ENCODE data around the gene SLC24A5. TPM values are rescaled to one million over a fixed set of nuclear protein-coding genes. Genes with fewer than 3 reads are reported as not detected.

SLC24A5 gene
- not detected in 2 replicates for total RNA-seq (2014; rRNA removed; shearing (Covaris generic))

- DNase-seq (ENCODE audit: low read depth), result no peak
Observed at GRCh38 chr15:48120745-48121144, at the start of gene SLC24A5. TSS of gene SLC24A5 (plus strand) at chr15:48120990. CDS start at chr15:48121045, 55 bp downstream.

- DNase-seq (ENCODE audit: low read depth), result no peak
Observed at GRCh38 chr15:48072941-48073340, 47.8 kb upstream of the SLC24A5 start.

- no peak for DNase-seq (ENCODE audit: low read depth)
Observed at GRCh38 chr15:48073881-48074280, 46.9 kb upstream of the SLC24A5 start.

GRCh38 chr15:48076454-48076853 lies 44.3 kb upstream of the SLC24A5 start:
- DNase-seq (ENCODE audit: low read depth), result peak; percentile 25

- no peak for DNase-seq (ENCODE audit: low read depth)
Observed at GRCh38 chr15:48077616-48078184, 43.1 kb upstream of the SLC24A5 start.

GRCh38 chr15:48084759-48085590 lies 35.8 kb upstream of the SLC24A5 start:
- peak; percentile 34 for DNase-seq (ENCODE audit: low read depth)

- no peak for DNase-seq (ENCODE audit: low read depth)
Observed at GRCh38 chr15:48085591-48085930, 35.2 kb upstream of the SLC24A5 start.

GRCh38 chr15:48086133-48086532 lies 34.7 kb upstream of the SLC24A5 start:
- no peak for DNase-seq (ENCODE audit: low read depth)

GRCh38 chr15:48086576-48086975 lies 34.2 kb upstream of the SLC24A5 start:
- DNase-seq (ENCODE audit: low read depth), result peak; percentile 69

- no peak for DNase-seq (ENCODE audit: low read depth)
Observed at GRCh38 chr15:48087844-48088243, 32.9 kb upstream of the SLC24A5 start.

- DNase-seq (ENCODE audit: low read depth), result no peak
Observed at GRCh38 chr15:48089702-48090101, 31.1 kb upstream of the SLC24A5 start.

- peak; percentile 8 for DNase-seq (ENCODE audit: low read depth)
Observed at GRCh38 chr15:48090115-48090514, 30.7 kb upstream of the SLC24A5 start.

- no peak for DNase-seq (ENCODE audit: low read depth)
Observed at GRCh38 chr15:48090666-48091065, 30.1 kb upstream of the SLC24A5 start.

GRCh38 chr15:48091522-48091921 lies 29.3 kb upstream of the SLC24A5 start:
- DNase-seq (ENCODE audit: low read depth), result no peak

- DNase-seq (ENCODE audit: low read depth), result no peak
Observed at GRCh38 chr15:48096355-48096786, 24.4 kb upstream of the SLC24A5 start.

GRCh38 chr15:48096813-48097212 lies 24.0 kb upstream of the SLC24A5 start:
- peak; percentile 75 for DNase-seq (ENCODE audit: low read depth)

GRCh38 chr15:48097264-48097663 lies 23.5 kb upstream of the SLC24A5 start:
- DNase-seq (ENCODE audit: low read depth), result no peak

GRCh38 chr15:48101376-48101961 lies 19.3 kb upstream of the SLC24A5 start:
- DNase-seq (ENCODE audit: low read depth), result no peak

- DNase-seq (ENCODE audit: low read depth), result no peak
Observed at GRCh38 chr15:48102167-48102566, 18.6 kb upstream of the SLC24A5 start.

GRCh38 chr15:48103647-48104046 lies 17.1 kb upstream of the SLC24A5 start:
- peak; percentile 9 for DNase-seq (ENCODE audit: low read depth)

GRCh38 chr15:48105936-48106335 lies 14.9 kb upstream of the SLC24A5 start:
- DNase-seq (ENCODE audit: low read depth), result no peak

GRCh38 chr15:48109212-48109611 lies 11.6 kb upstream of the SLC24A5 start:
- no peak for DNase-seq (ENCODE audit: low read depth)

Measured in M059J (cell line).